GM12878 (cell line): Measurements from ENCODE around the gene LMF2. TPM values are rescaled to one million over a fixed set of nuclear protein-coding genes. Genes with fewer than 3 reads are reported as not detected.

Experiments used
- ATAC-seq: fragments of 200-7000 bp; cut with Tn5 transposase; 3 replicates; pipeline ENCODE4 v1.9.1; 2020; ENCODE audit warnings: mild to moderate bottlenecking, moderate library complexity
- BruUV-seq: library from RNA; stranded (reverse); fragments of 400-500 nt; replicated peaks from 2 replicates; lab custom pipeline; 2021; lab: Mats Ljungman, UMichigan
- CTCF ChIA-PET: fragments of 300-600 bp; sonication (Branson Sonifier 250); formaldehyde crosslinking; extraction: SDS; loops from one replicate; lab custom pipeline; 2021; ENCODE audit warnings: inconsistent platforms; lab: Yijun Ruan, JAX
- POLR2A ChIA-PET: fragments of 350-600 bp; formaldehyde crosslinking; extraction: SDS; loops from one replicate; lab custom pipeline; 2021; ENCODE audit warnings: inconsistent platforms; lab: Charles Lee
- RAD21 ChIA-PET: fragments of 300-600 bp; sonication (Branson Sonifier 250); formaldehyde crosslinking; loops from one replicate; lab custom pipeline; 2023; ENCODE audit warnings: antibody characterized with exemption; ENCODE audit not compliant: unreplicated experiment; lab: Charles Lee
- SMC1A ChIA-PET: fragments of 300-600 bp; sonication (Branson Sonifier 250); formaldehyde crosslinking; loops from one replicate; lab custom pipeline; 2023; ENCODE audit not compliant: unreplicated experiment, uncharacterized antibody; lab: Charles Lee
- DNase-seq: peaks from one replicate; pipeline ENCODE4 v3.0.0-alpha.2; 2011; ENCODE audit warnings: low read depth, low spot score
- FAIRE-seq: peaks from 3 replicates; lab custom pipeline; 2011; peaks lifted over from hg19 to GRCh38; lab: Jason Lieb, UNC
- H2AFZ ChIP-seq: 2 replicates; pipeline ENCODE4 v1.6.0; 2011; ENCODE audit warnings: low read depth, low read length, control low read depth; ENCODE audit not compliant: control insufficient read depth
- H3K27ac ChIP-seq: 2 replicates; pipeline ENCODE4 v1.5.1; 2011; ENCODE audit warnings: control low read depth; ENCODE audit not compliant: control insufficient read depth, insufficient read depth
- H3K27me3 ChIP-seq, 2 experiments: replicated peaks in 1 of 2; 2 replicates each; pipeline versions ENCODE4 v1.6.0 to v1.6.1; 2011; ENCODE audit warnings: low read length in 1 of 2; ENCODE audit not compliant: control insufficient read depth in 2 of 2, insufficient read depth in 2 of 2
- H3K36me3 ChIP-seq, 2 experiments: 2 replicates each; pipeline ENCODE4 v1.5.1; 2011; ENCODE audit warnings: low read length in 1 of 2; ENCODE audit not compliant: control insufficient read depth in 2 of 2, insufficient read depth in 2 of 2
- H3K4me1 ChIP-seq: 2 replicates; pipeline ENCODE4 v1.6.1; 2011; ENCODE audit warnings: mild to moderate bottlenecking, low read length, moderate library complexity, mixed read lengths; ENCODE audit not compliant: control insufficient read depth, insufficient read depth
- H3K4me2 ChIP-seq: 2 replicates; pipeline ENCODE4 v1.6.0; 2011; ENCODE audit warnings: control low read depth; ENCODE audit not compliant: control insufficient read depth, insufficient read depth
- H3K4me3 ChIP-seq: fragments of 200-600 bp; sonication (generic); 2 replicates; pipeline ENCODE4 v1.5.1; 2016
- H3K79me2 ChIP-seq: 2 replicates; pipeline ENCODE4 v1.6.0; 2011; ENCODE audit warnings: low read length; ENCODE audit not compliant: control insufficient read depth, insufficient read depth
- H3K9ac ChIP-seq: 2 replicates; pipeline ENCODE4 v1.8.0; 2011; ENCODE audit warnings: low read length, control low read depth, mixed read lengths; ENCODE audit not compliant: control insufficient read depth, insufficient read depth
- H3K9me3 ChIP-seq: replicated peaks from 3 replicates; pipeline ENCODE4 v1.5.1; 2011; ENCODE audit warnings: mild to moderate bottlenecking, low read length; ENCODE audit not compliant: control insufficient read depth, insufficient read depth
- H4K20me1 ChIP-seq: 2 replicates; pipeline ENCODE4 v1.6.0; 2011; ENCODE audit not compliant: control insufficient read depth, insufficient read depth
- EZH2 ChIP-seq: IDR thresholded peaks from 2 replicates; pipeline ENCODE4 v1.6.1; 2012; ENCODE audit warnings: low read depth, mild to moderate bottlenecking, control low read depth, inconsistent platforms, low read length, borderline replicate concordance; ENCODE audit not compliant: control insufficient read depth
- HDAC6 ChIP-seq: fragments of 200-600 bp; sonication (generic); IDR thresholded peaks from one replicate; pipeline ENCODE4 v1.8.0; 2017; ENCODE audit warnings: antibody characterized with exemption; ENCODE audit not compliant: unreplicated experiment
- RAD21 ChIP-seq: IDR thresholded peaks from 2 replicates; pipeline ENCODE4 v1.6.1; 2011; ENCODE audit warnings: mild to moderate bottlenecking, low read depth, low read length, moderate library complexity; ENCODE audit not compliant: insufficient read depth
- RB1 ChIP-seq: fragments of 450-650 bp; formaldehyde crosslinking; IDR thresholded peaks from 2 replicates; pipeline ENCODE4 v1.6.1; 2017; ENCODE audit warnings: mild to moderate bottlenecking, borderline replicate concordance
- SMC3 ChIP-seq: IDR thresholded peaks from 2 replicates; pipeline ENCODE4 v1.6.1; 2011; ENCODE audit warnings: low read length, improper control_type of control experiment, borderline replicate concordance
- YY1 ChIP-seq: IDR thresholded peaks from 2 replicates; pipeline ENCODE4 v1.6.1; 2011; ENCODE audit warnings: low read depth, mild to moderate bottlenecking, low read length
- WGBS: methylation state at CpG from one replicate; pipeline ENCODE4 v1.1.6; 2016; ENCODE audit warnings: low lambda C conversion rate; ENCODE audit not compliant: insufficient replicate concordance, insufficient coverage; ENCODE audit errors: missing lambda C conversion rate; 5-methylcytosine and 5-hydroxymethylcytosine counted together
- in situ Hi-C: fragments of 300-500 bp; cut with MboI; formaldehyde crosslinking; loops from 9 replicates; pipeline ENCODE4 v1.14.3; 2018; ENCODE audit warnings: mixed read lengths
- intact Hi-C: fragments of 100-400 bp; cut with micrococcal nuclease; formaldehyde crosslinking; loops from one replicate; pipeline ENCODE4 v1.14.2; 2022; ENCODE audit not compliant: unreplicated experiment
- polyA plus RNA-seq, 11 experiments: library from polyadenylated mRNA; depleted of rRNA in 4 of 11; unstranded in 6 of 11; stranded (reverse) in 5 of 11; fragments of >200 nt; fragmentation: Nextera tagmentation in 4 of 11; fragmentation: Illumina TruSeq in 1 of 11; extraction: Ambion mirVana in 4 of 11; extraction: Trizol in 1 of 11; gene quantifications; 1 replicate in 1 of 11; 2 replicates in 10 of 11; pipeline versions ENCODE4 v1.2.1 to v1.2.3, GENCODE V29; 2011 to 2016; ENCODE audit warnings: inconsistent platforms in 2 of 11, missing spikeins in 2 of 11, low read depth in 1 of 11
- total RNA-seq, 4 experiments: library from RNA; depleted of rRNA in 3 of 4; stranded (reverse); fragments of >200 nt in 3 of 4; fragmentation: Illumina TruSeq in 1 of 4; extraction: Trizol in 1 of 4; gene quantifications; 2 replicates each; pipeline versions ENCODE4 v1.2.1 to v1.2.3, GENCODE V29; 2013 to 2021
- TF ChIP-seq, protein P1 (sequence below): IDR thresholded peaks from 2 replicates; pipeline ENCODE4 v1.6.1; 2012; ENCODE audit warnings: mild to moderate bottlenecking, low read depth, low read length
- TF ChIP-seq, protein P2 (sequence below): fragments of 450-650 bp; IDR thresholded peaks from 2 replicates; pipeline ENCODE4 v1.6.1; 2017; ENCODE audit warnings: mild to moderate bottlenecking
- TF ChIP-seq, protein P3 (sequence below), 3 experiments: IDR thresholded peaks in 2 of 3; conservative IDR thresholded peaks in 1 of 3; 2 replicates each; pipeline ENCODE4 v1.5.1; 2011; ENCODE audit warnings: low read depth in 3 of 3, low read length in 3 of 3, mild to moderate bottlenecking in 3 of 3, control low read depth in 2 of 3, moderate library complexity in 2 of 3, inconsistent platforms in 1 of 3, mixed read lengths in 1 of 3; ENCODE audit not compliant: control insufficient read depth in 2 of 3, insufficient read depth in 1 of 3; ENCODE audit errors: extremely low read depth in 1 of 3

Gene LMF2
- total and polyA plus RNA-seq, 10 of the 15 experiments (the other 5 are each of a cell fraction or from before 2014, with no cell fraction given): 0.08 to 57.5 (median 21.2) TPM

DNA sequence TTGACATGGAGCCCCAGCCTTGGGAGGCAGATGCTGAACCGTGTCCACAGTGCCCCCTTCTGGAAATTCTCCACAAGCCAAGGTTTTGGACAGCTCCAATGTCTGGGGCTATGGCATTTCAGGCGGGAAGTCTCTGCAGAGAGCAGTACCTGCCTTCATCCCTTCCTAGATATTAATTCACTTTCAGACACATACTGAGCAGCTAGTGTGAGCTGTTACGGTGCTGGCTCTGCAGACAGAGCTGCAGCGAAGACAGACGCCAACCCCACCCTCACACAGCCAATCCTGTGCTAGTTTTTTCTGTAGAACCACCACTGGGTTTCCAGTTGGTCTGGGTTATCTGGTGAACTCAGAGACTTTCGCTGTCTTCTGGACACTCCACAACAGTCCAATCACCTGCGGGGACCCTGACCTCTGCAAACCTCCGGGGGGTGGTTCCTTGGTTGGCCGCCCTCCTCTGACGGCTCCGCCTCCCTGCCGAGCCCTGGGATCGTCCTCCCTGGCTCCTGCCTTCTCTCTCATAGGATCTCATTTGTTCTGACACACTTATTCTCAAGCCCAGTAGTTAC is 9.1 kb downstream of the LMF2 start:
- Histone ChIP-seq H3K36me3 (peaks cover 0 to under 1% of the 10 kb centered on the region in 2 experiments; a peak in 2 of 4 replicates), H3K4me1 (no peaks in the 10 kb centered on the region), H4K20me1 (no peaks in the 10 kb centered on the region), H3K79me2 (no peaks in the 10 kb centered on the region), H3K4me2 (no peak overlapping the region), H3K27ac (no peak overlapping the region), H3K4me3 (no peak overlapping the region), H2AFZ (no peak overlapping the region)
- RAD21 ChIA-PET: interaction anchor here (0.8 to 3.0 kb wide), 8 partner anchors 9 to 257 kb away, joined by 3 to 16 read pairs (median 5); partner anchors contain the start of genes HDAC10, LMF2, NCAPH2 and SCO2
- ATAC-seq (peak; percentile 96), DNase-seq (no peak)
- intact Hi-C loops: loop anchor here (2.0 to 5.0 kb wide), 2 partner anchors 42 to 246 kb away; partner anchors contain the start of gene HDAC10
- SMC1A ChIA-PET: interaction anchor here (0.9 to 2.1 kb wide), 6 partner anchors 9 to 259 kb away, joined by 3 to 8 read pairs (median 4); partner anchors contain the start of genes LMF2, NCAPH2 and TUBGCP6
- TF ChIP-seq, protein P1, sequence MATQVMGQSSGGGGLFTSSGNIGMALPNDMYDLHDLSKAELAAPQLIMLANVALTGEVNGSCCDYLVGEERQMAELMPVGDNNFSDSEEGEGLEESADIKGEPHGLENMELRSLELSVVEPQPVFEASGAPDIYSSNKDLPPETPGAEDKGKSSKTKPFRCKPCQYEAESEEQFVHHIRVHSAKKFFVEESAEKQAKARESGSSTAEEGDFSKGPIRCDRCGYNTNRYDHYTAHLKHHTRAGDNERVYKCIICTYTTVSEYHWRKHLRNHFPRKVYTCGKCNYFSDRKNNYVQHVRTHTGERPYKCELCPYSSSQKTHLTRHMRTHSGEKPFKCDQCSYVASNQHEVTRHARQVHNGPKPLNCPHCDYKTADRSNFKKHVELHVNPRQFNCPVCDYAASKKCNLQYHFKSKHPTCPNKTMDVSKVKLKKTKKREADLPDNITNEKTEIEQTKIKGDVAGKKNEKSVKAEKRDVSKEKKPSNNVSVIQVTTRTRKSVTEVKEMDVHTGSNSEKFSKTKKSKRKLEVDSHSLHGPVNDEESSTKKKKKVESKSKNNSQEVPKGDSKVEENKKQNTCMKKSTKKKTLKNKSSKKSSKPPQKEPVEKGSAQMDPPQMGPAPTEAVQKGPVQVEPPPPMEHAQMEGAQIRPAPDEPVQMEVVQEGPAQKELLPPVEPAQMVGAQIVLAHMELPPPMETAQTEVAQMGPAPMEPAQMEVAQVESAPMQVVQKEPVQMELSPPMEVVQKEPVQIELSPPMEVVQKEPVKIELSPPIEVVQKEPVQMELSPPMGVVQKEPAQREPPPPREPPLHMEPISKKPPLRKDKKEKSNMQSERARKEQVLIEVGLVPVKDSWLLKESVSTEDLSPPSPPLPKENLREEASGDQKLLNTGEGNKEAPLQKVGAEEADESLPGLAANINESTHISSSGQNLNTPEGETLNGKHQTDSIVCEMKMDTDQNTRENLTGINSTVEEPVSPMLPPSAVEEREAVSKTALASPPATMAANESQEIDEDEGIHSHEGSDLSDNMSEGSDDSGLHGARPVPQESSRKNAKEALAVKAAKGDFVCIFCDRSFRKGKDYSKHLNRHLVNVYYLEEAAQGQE: peak; percentile 66; the same call in 1 of the 2 replicates
- TF ChIP-seq YY1: 0 out of 2 replicates have a peak, but pooled peaks have one; percentile 43
- TF ChIP-seq RAD21: peak; percentile 82
- no peak for TF ChIP-seq HDAC6
- TF ChIP-seq RB1: peak; percentile 61; the same call in 1 of the 2 replicates
- TF ChIP-seq, protein P2, sequence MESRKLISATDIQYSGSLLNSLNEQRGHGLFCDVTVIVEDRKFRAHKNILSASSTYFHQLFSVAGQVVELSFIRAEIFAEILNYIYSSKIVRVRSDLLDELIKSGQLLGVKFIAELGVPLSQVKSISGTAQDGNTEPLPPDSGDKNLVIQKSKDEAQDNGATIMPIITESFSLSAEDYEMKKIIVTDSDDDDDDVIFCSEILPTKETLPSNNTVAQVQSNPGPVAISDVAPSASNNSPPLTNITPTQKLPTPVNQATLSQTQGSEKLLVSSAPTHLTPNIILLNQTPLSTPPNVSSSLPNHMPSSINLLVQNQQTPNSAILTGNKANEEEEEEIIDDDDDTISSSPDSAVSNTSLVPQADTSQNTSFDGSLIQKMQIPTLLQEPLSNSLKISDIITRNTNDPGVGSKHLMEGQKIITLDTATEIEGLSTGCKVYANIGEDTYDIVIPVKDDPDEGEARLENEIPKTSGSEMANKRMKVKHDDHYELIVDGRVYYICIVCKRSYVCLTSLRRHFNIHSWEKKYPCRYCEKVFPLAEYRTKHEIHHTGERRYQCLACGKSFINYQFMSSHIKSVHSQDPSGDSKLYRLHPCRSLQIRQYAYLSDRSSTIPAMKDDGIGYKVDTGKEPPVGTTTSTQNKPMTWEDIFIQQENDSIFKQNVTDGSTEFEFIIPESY: no peak
- no peak for TF ChIP-seq EZH2
- TF ChIP-seq, protein P3, sequence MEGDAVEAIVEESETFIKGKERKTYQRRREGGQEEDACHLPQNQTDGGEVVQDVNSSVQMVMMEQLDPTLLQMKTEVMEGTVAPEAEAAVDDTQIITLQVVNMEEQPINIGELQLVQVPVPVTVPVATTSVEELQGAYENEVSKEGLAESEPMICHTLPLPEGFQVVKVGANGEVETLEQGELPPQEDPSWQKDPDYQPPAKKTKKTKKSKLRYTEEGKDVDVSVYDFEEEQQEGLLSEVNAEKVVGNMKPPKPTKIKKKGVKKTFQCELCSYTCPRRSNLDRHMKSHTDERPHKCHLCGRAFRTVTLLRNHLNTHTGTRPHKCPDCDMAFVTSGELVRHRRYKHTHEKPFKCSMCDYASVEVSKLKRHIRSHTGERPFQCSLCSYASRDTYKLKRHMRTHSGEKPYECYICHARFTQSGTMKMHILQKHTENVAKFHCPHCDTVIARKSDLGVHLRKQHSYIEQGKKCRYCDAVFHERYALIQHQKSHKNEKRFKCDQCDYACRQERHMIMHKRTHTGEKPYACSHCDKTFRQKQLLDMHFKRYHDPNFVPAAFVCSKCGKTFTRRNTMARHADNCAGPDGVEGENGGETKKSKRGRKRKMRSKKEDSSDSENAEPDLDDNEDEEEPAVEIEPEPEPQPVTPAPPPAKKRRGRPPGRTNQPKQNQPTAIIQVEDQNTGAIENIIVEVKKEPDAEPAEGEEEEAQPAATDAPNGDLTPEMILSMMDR (IDR thresholded peaks at IDR 0.05 in 2 of 3, conservative IDR thresholded peaks at IDR 0.05 in 1 of 3; ENCODE audit: control insufficient read depth in 2 of 3, extremely low read depth in 1 of 3, insufficient read depth in 1 of 3, low read depth in 3 of 3, low read length in 3 of 3): peak; percentile 70 to 79 (median 71)
- peak; percentile 78 for TF ChIP-seq SMC3
- TF ChIP-seq, all 136 proteins: peak for 6
- H3K9ac ChIP-seq: no peak overlapping the region
- no peaks in the 10 kb centered on the region for H3K27me3 ChIP-seq
- ChIA-PET POLR2A (interaction anchor here (1.4 kb wide), 1 partner anchor 27 kb away, joined by 4 read pairs; the partner anchor contains the start of gene SCO2), CTCF (interaction anchor here (0.7 to 4.8 kb wide), 28 partner anchors 10 to 259 kb away, joined by 3 to 29 read pairs (median 5); partner anchors contain the start of genes HDAC10, LMF2, MIOX and NCAPH2)
- in situ Hi-C loops: loop anchor here (10.0 kb wide), 1 partner anchor 244 kb away; the partner anchor contains the start of gene HDAC10
- WGBS: 49% methylated on average over 13 of the region's 13 CpGs
- BruUV-seq: no TSS peak
- no peaks in the 10 kb centered on the region for H3K9me3 ChIP-seq
- peak; percentile 38 for FAIRE-seq
